Measurements from ENCODE around the gene UBA1.

GRCh38 chrX:47233333-47234113 is 39.9 kb downstream of the UBA1 start:
- TF ChIP-seq CTCF (IDR thresholded peaks at IDR 0.05) (no peak), POLR2A (IDR thresholded peaks at IDR 0.05) (peak in 1 of 2 donors; percentile 43)

All from heart left ventricle (tissue), 13 donors.